ENCODE measurements around the gene PRKAG2. TPM values are rescaled to one million over a fixed set of nuclear protein-coding genes. Genes with fewer than 3 reads are reported as not detected.

Gene PRKAG2
- total and polyA plus RNA-seq, 2 of the 13 experiments (the other 11 are each of a cell fraction or from before 2014, with no cell fraction given) = 0.90 to 1.3 TPM

- TF ChIP-seq, protein P1, sequence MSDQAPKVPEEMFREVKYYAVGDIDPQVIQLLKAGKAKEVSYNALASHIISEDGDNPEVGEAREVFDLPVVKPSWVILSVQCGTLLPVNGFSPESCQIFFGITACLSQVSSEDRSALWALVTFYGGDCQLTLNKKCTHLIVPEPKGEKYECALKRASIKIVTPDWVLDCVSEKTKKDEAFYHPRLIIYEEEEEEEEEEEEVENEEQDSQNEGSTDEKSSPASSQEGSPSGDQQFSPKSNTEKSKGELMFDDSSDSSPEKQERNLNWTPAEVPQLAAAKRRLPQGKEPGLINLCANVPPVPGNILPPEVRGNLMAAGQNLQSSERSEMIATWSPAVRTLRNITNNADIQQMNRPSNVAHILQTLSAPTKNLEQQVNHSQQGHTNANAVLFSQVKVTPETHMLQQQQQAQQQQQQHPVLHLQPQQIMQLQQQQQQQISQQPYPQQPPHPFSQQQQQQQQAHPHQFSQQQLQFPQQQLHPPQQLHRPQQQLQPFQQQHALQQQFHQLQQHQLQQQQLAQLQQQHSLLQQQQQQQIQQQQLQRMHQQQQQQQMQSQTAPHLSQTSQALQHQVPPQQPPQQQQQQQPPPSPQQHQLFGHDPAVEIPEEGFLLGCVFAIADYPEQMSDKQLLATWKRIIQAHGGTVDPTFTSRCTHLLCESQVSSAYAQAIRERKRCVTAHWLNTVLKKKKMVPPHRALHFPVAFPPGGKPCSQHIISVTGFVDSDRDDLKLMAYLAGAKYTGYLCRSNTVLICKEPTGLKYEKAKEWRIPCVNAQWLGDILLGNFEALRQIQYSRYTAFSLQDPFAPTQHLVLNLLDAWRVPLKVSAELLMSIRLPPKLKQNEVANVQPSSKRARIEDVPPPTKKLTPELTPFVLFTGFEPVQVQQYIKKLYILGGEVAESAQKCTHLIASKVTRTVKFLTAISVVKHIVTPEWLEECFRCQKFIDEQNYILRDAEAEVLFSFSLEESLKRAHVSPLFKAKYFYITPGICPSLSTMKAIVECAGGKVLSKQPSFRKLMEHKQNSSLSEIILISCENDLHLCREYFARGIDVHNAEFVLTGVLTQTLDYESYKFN (CRISPR knock-in tag; conservative IDR thresholded peaks at IDR 0.05) = peak; percentile 94
- TF ChIP-seq SP5 (CRISPR knock-in tag; IDR thresholded peaks at IDR 0.05; ENCODE audit: borderline replicate concordance, low read depth) (peak; percentile 44; the same call in 1 of the 2 replicates), GATA4 (IDR thresholded peaks at IDR 0.05; ENCODE audit: borderline replicate concordance, low read depth) (no peak), ZFX (CRISPR knock-in tag; IDR thresholded peaks at IDR 0.05; ENCODE audit: low read depth) (peak; percentile 52; the same call in 1 of the 2 replicates), HOMEZ (CRISPR knock-in tag; IDR thresholded peaks at IDR 0.05; ENCODE audit: low read depth) (peak; percentile 43; the same call in 1 of the 2 replicates), ZNF24 (IDR thresholded peaks at IDR 0.05) (no peak), ZNF180 (CRISPR knock-in tag; IDR thresholded peaks at IDR 0.05; ENCODE audit: borderline replicate concordance, low read depth) (no peak), HMGA1 (CRISPR knock-in tag; conservative IDR thresholded peaks at IDR 0.05) (no peak), GLI4 (CRISPR knock-in tag; IDR thresholded peaks at IDR 0.05; ENCODE audit: borderline replicate concordance) (no peak), EHMT2 (IDR thresholded peaks at IDR 0.05; ENCODE audit: borderline replicate concordance, low read depth, low read length) (no peak), MEF2D (CRISPR knock-in tag; IDR thresholded peaks at IDR 0.05) (peak; percentile 85), ZBTB26 (CRISPR knock-in tag; IDR thresholded peaks at IDR 0.05; ENCODE audit: borderline replicate concordance) (peak; percentile 89; the same call in 1 of the 2 replicates), ZNF225 (CRISPR knock-in tag; IDR thresholded peaks at IDR 0.05) (peak; percentile 67; the same call in 1 of the 2 replicates), BORCS8-MEF2B (CRISPR knock-in tag; IDR thresholded peaks at IDR 0.05) (peak; percentile 95), ELF4 (CRISPR knock-in tag; IDR thresholded peaks at IDR 0.05; ENCODE audit: borderline replicate concordance) (no peak), PHB2 (IDR thresholded peaks at IDR 0.05; ENCODE audit: partially characterized antibody) (no peak), POLR2AphosphoS2 (IDR thresholded peaks at IDR 0.05; ENCODE audit: low read depth, low read length) (no peak), TMF1 (CRISPR knock-in tag; IDR thresholded peaks at IDR 0.05; ENCODE audit: low read depth) (no peak), ZNF33B (CRISPR knock-in tag; IDR thresholded peaks at IDR 0.05) (0 out of 2 replicates have a peak, but pooled peaks have one; percentile 85)
- TF ChIP-seq, protein P2, sequence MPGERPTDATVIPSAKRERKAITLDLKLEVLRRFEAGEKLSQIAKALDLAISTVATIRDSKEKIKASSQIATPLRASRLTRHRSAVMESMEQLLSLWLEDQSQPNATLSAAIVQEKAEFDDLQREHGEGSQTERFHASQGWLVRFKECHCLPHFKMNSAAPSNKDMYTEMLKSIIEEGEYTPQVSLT (CRISPR knock-in tag; IDR thresholded peaks at IDR 0.05; ENCODE audit: borderline replicate concordance, low read depth) = no peak
Observed at GRCh38 chr7:151744656-151745638, 132.0 kb downstream of the PRKAG2 start (continued).
